Measurements from ENCODE around the gene TMEM182. TPM values are rescaled to one million over a fixed set of nuclear protein-coding genes. Genes with fewer than 3 reads are reported as not detected.
A peak's percentile ranks its signal among the peaks of the same experiment; 100 is the strongest.

The TMEM182 gene
- total RNA-seq, 1 donor from 2014 or later, result 4.2 TPM

- TF ChIP-seq EZH2phosphoT487 (IDR thresholded peaks at IDR 0.05), result no peak
- no peak for TF ChIP-seq EZH2 (IDR thresholded peaks at IDR 0.05)
- no peak overlapping the region for H3K4me2 ChIP-seq
- peaks cover 9% of the 10 kb centered on the region for H3K4me1 ChIP-seq
- Mint-ChIP-seq H3K27me3 (ENCODE audit: insufficient read depth, low read depth) (no peaks in the 10 kb centered on the region), H3K4me3 (no peak overlapping the region), H3K36me3 (peaks cover 1% of the 10 kb centered on the region), H3K9me3 (no peaks in the 10 kb centered on the region), H3K4me1 (peaks cover 5% of the 10 kb centered on the region), H3K27ac (no peak overlapping the region)
- no peaks in the 10 kb centered on the region for H3F3A ChIP-seq (ENCODE audit: low read depth)
- H2AFZ ChIP-seq (replicated peaks), result no peak overlapping the region
- H3K79me2 ChIP-seq (ENCODE audit: low read depth), result no peaks in the 10 kb centered on the region
- no peaks in the 10 kb centered on the region for H3K36me3 ChIP-seq
- no peaks in the 10 kb centered on the region for H3K27me3 ChIP-seq
- H3K9ac ChIP-seq, result no peak overlapping the region
- peak; percentile 16 for DNase-seq (ENCODE audit: low spot score)
- no peak overlapping the region for H3K4me3 ChIP-seq
- H3K27ac ChIP-seq, result no peak overlapping the region
- no peaks in the 10 kb centered on the region for H4K20me1 ChIP-seq (ENCODE audit: low read depth)
- H3K9me3 ChIP-seq (ENCODE audit: low read depth), result no peaks in the 10 kb centered on the region
Observed at GRCh38 chr2:102770506-102770905, 8.7 kb downstream of the TMEM182 start.

GRCh38 chr2:102771114-102771513 is 9.3 kb downstream of the TMEM182 start:
- Histone ChIP-seq H3K4me2 (no peak overlapping the region), H3F3A (ENCODE audit: low read depth) (no peaks in the 10 kb centered on the region), H4K20me1 (ENCODE audit: low read depth) (no peaks in the 10 kb centered on the region), H3K36me3 (no peaks in the 10 kb centered on the region), H2AFZ (replicated peaks) (no peak overlapping the region), H3K9ac (no peak overlapping the region), H3K4me1 (peaks cover 9% of the 10 kb centered on the region), H3K27me3 (no peaks in the 10 kb centered on the region), H3K79me2 (ENCODE audit: low read depth) (no peaks in the 10 kb centered on the region), H3K27ac (no peak overlapping the region), H3K4me3 (no peak overlapping the region), H3K9me3 (ENCODE audit: low read depth) (no peaks in the 10 kb centered on the region)
- Mint-ChIP-seq H3K9me3 (no peaks in the 10 kb centered on the region), H3K4me3 (no peak overlapping the region), H3K27me3 (ENCODE audit: insufficient read depth, low read depth) (no peaks in the 10 kb centered on the region), H3K4me1 (peaks cover 5% of the 10 kb centered on the region), H3K27ac (no peak overlapping the region), H3K36me3 (peaks cover 3% of the 10 kb centered on the region)
- no peak for DNase-seq (ENCODE audit: low spot score)
- no peak for TF ChIP-seq EZH2 (IDR thresholded peaks at IDR 0.05)
- TF ChIP-seq CTCF (IDR thresholded peaks at IDR 0.05), result no peak
- TF ChIP-seq EZH2phosphoT487 (IDR thresholded peaks at IDR 0.05), result no peak

- Mint-ChIP-seq H3K4me1 (peaks cover 5% of the 10 kb centered on the region), H3K27me3 (ENCODE audit: insufficient read depth, low read depth) (no peaks in the 10 kb centered on the region), H3K36me3 (peaks cover 5% of the 10 kb centered on the region), H3K27ac (no peak overlapping the region), H3K4me3 (no peak overlapping the region), H3K9me3 (no peaks in the 10 kb centered on the region)
- Histone ChIP-seq H3K4me1 (peaks cover 9% of the 10 kb centered on the region), H3K27me3 (no peaks in the 10 kb centered on the region), H3K9me3 (ENCODE audit: low read depth) (no peaks in the 10 kb centered on the region), H2AFZ (replicated peaks) (no peak overlapping the region), H3F3A (ENCODE audit: low read depth) (no peaks in the 10 kb centered on the region), H3K9ac (no peak overlapping the region), H3K36me3 (no peaks in the 10 kb centered on the region), H3K27ac (no peak overlapping the region), H4K20me1 (ENCODE audit: low read depth) (no peaks in the 10 kb centered on the region), H3K4me2 (no peak overlapping the region), H3K79me2 (ENCODE audit: low read depth) (no peaks in the 10 kb centered on the region), H3K4me3 (no peak overlapping the region)
- DNase-seq (ENCODE audit: low spot score), result no peak
- TF ChIP-seq EZH2phosphoT487 (IDR thresholded peaks at IDR 0.05) (no peak), EZH2 (IDR thresholded peaks at IDR 0.05) (no peak), CTCF (IDR thresholded peaks at IDR 0.05) (no peak)
Observed at GRCh38 chr2:102772659-102773058, 10.8 kb downstream of the TMEM182 start.

GRCh38 chr2:102773149-102773705 is 11.4 kb downstream of the TMEM182 start:
- Histone ChIP-seq H3K36me3 (no peaks in the 10 kb centered on the region), H3K9ac (no peak overlapping the region)

More at GRCh38 chr2:102773149-102773705, 11.4 kb downstream of the TMEM182 start:
- H3K9me3 Mint-ChIP-seq, result no peaks in the 10 kb centered on the region
- no peaks in the 10 kb centered on the region for H3K79me2 ChIP-seq (ENCODE audit: low read depth)
- TF ChIP-seq EZH2 (IDR thresholded peaks at IDR 0.05) (no peak), CTCF (IDR thresholded peaks at IDR 0.05) (no peak), EZH2phosphoT487 (IDR thresholded peaks at IDR 0.05) (no peak)
- no peak overlapping the region for H3K27ac ChIP-seq
- no peak overlapping the region for H3K27ac Mint-ChIP-seq
- H3K36me3 Mint-ChIP-seq, result peaks cover 5% of the 10 kb centered on the region
- no peak overlapping the region for H3K4me2 ChIP-seq
- no peak overlapping the region for H3K4me3 Mint-ChIP-seq
- no peaks in the 10 kb centered on the region for H3K27me3 Mint-ChIP-seq (ENCODE audit: insufficient read depth, low read depth)
- no peaks in the 10 kb centered on the region for H3K27me3 ChIP-seq
- no peaks in the 10 kb centered on the region for H3F3A ChIP-seq (ENCODE audit: low read depth)
- no peak for DNase-seq (ENCODE audit: low spot score)
- no peaks in the 10 kb centered on the region for H4K20me1 ChIP-seq (ENCODE audit: low read depth)
- H2AFZ ChIP-seq (replicated peaks), result no peak overlapping the region
- no peaks in the 10 kb centered on the region for H3K9me3 ChIP-seq (ENCODE audit: low read depth)
- peaks cover 5% of the 10 kb centered on the region for H3K4me1 Mint-ChIP-seq
- H3K4me3 ChIP-seq, result no peak overlapping the region
- peaks cover 9% of the 10 kb centered on the region for H3K4me1 ChIP-seq

Data from neural progenitor cell (in vitro differentiated cells).